GM12872 (cell line): ENCODE measurements around the gene MS4A18.
A peak's percentile ranks its signal among the peaks of the same experiment; 100 is the strongest.

Source experiments
- CTCF ChIP-seq: IDR thresholded peaks from 3 replicates; pipeline ENCODE4 v1.5.1; 2011; ENCODE audit warnings: low read depth, mild to moderate bottlenecking, low read length, moderate library complexity; ENCODE audit not compliant: insufficient read depth

Gene MS4A18

GRCh38 chr11:60763692-60764369 is 39.3 kb downstream of the MS4A18 start:
- TF ChIP-seq CTCF: peak; percentile 57; the same call in 2 of the 3 replicates

DNA sequence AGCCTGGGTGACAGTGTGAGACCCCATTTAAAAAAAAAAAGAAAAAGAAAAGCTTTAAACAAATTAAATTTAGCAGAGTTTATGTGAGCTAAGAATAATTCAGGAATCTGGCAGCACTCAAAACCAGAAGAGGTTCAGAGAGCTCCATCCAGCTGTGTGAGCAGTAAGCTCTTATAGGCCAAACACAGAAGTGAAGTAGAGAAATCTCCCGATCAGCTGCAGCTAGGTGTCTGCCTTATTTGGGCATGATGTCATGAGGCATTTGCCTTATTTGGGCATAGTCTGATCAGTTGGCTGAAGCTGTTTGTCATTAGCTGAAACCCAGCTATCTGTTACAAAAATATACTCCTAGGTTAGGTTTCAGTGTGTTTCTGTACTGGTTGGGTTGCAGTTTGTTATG is 40.4 kb downstream of the MS4A18 start:
- no peak for TF ChIP-seq CTCF

DNA sequence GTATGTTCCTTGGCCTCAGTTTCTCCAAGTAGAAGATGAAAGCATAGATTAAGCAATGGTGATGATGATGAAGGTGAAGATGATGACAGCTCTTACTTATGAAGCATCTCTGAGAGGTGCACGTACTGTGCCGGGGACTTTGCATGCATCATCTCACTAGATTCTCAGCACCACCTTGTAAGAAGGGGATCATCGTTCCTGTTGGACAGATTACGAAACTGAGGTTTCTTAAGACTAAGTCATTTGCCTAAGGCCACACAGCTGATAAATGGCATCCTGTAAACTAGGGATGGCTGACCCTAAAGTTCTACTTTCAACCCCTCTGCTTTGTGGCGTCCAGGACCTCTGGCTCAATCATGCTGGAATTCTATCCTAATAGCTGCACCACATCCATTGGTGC is 40.8 kb downstream of the MS4A18 start:
- no peak for TF ChIP-seq CTCF

GRCh38 chr11:60766547-60766946 is 42.0 kb downstream of the MS4A18 start:
- no peak for TF ChIP-seq CTCF

GRCh38 chr11:60767388-60767811 is 42.9 kb downstream of the MS4A18 start:
- TF ChIP-seq CTCF: no peak

- TF ChIP-seq CTCF: no peak
Measured at GRCh38 chr11:60768202-60768601, 43.7 kb downstream of the MS4A18 start.

- no peak for TF ChIP-seq CTCF
Measured at GRCh38 chr11:60769273-60769672, 44.8 kb downstream of the MS4A18 start.
